ENCODE data around the gene USP33. TPM values are rescaled to one million over a fixed set of nuclear protein-coding genes. Genes with fewer than 3 reads are reported as not detected.
"Not testable (repeated sequence)": the region's sequence is repeated elsewhere in the genome, so short reads cannot be mapped to it uniquely, and the experiment has no call there.

USP33 gene
- total RNA-seq, 1 donor from 2014 or later: 53.1 TPM

GRCh38 chr1:77768006-77768405 lies 8.4 kb upstream of the USP33 start:
- no peaks in the 10 kb centered on the region for H3K36me3 Mint-ChIP-seq (ENCODE audit: low read depth)
- intact Hi-C loops (cut with micrococcal nuclease): no loop called here
- no peak overlapping the region for H3K27ac Mint-ChIP-seq
- no peaks in the 10 kb centered on the region for H3K27me3 Mint-ChIP-seq (ENCODE audit: insufficient read depth)
- H3K4me3 Mint-ChIP-seq: no peak overlapping the region
- no peak for DNase-seq (ENCODE audit: low spot score)
- no peaks in the 10 kb centered on the region for H3K9me3 Mint-ChIP-seq
- no peaks in the 10 kb centered on the region for H3K4me1 Mint-ChIP-seq (ENCODE audit: low read depth)

- no peaks in the 10 kb centered on the region for H3K36me3 Mint-ChIP-seq (ENCODE audit: low read depth)
- H3K4me3 Mint-ChIP-seq: no peak overlapping the region
- peaks cover 13% of the 10 kb centered on the region for H3K4me1 Mint-ChIP-seq (ENCODE audit: low read depth)
- no peak for DNase-seq (ENCODE audit: low spot score)
- H3K27me3 Mint-ChIP-seq (ENCODE audit: insufficient read depth): peaks cover 2% of the 10 kb centered on the region
- H3K27ac Mint-ChIP-seq: no peak overlapping the region
- intact Hi-C loops (cut with micrococcal nuclease): no loop called here
- H3K9me3 Mint-ChIP-seq: no peaks in the 10 kb centered on the region
These were observed 2.4 kb upstream of the USP33 start for GRCh38 chr1:77762072-77762476.

- Mint-ChIP-seq H3K27ac (no peak overlapping the region), H3K27me3 (ENCODE audit: insufficient read depth) (peaks cover 2% of the 10 kb centered on the region), H3K4me1 (ENCODE audit: low read depth) (peaks cover 35% of the 10 kb centered on the region), H3K9me3 (no peaks in the 10 kb centered on the region), H3K36me3 (ENCODE audit: low read depth) (peaks cover 5% of the 10 kb centered on the region), H3K4me3 (peak overlapping the region; percentile 74)
- no peak for DNase-seq (ENCODE audit: low spot score)
- intact Hi-C loops (cut with micrococcal nuclease): loop anchor here (10.0 kb wide), 2 partner anchors 357 to 543 kb away; partner anchors contain the start of gene PIGK
These were observed 2.0 kb downstream of the USP33 start for GRCh38 chr1:77757603-77758002.

GRCh38 chr1:77757066-77757584 lies 2.5 kb downstream of the USP33 start:
- intact Hi-C loops (cut with micrococcal nuclease): loop anchor here (10.0 kb wide), 2 partner anchors 358 to 542 kb away; partner anchors contain the start of gene PIGK
- Mint-ChIP-seq H3K27ac (no peak overlapping the region), H3K36me3 (ENCODE audit: low read depth) (peaks cover 5% of the 10 kb centered on the region), H3K4me1 (ENCODE audit: low read depth) (peaks cover 35% of the 10 kb centered on the region), H3K4me3 (peak overlapping the region; percentile 74), H3K27me3 (ENCODE audit: insufficient read depth) (peaks cover 2% of the 10 kb centered on the region), H3K9me3 (no peaks in the 10 kb centered on the region)
- no peak for DNase-seq (ENCODE audit: low spot score)

GRCh38 chr1:77756052-77756754 lies 3.4 kb downstream of the USP33 start:
- Mint-ChIP-seq H3K9me3 (no peaks in the 10 kb centered on the region), H3K27ac (no peak overlapping the region), H3K36me3 (ENCODE audit: low read depth) (peaks cover 5% of the 10 kb centered on the region), H3K4me1 (ENCODE audit: low read depth) (peaks cover 35% of the 10 kb centered on the region), H3K4me3 (peak overlapping the region; percentile 3), H3K27me3 (ENCODE audit: insufficient read depth) (peaks cover under 1% of the 10 kb centered on the region)
- DNase-seq (ENCODE audit: low spot score): no peak
- intact Hi-C loops (cut with micrococcal nuclease): loop anchor here (10.0 kb wide), 2 partner anchors 359 to 541 kb away; partner anchors contain the start of gene PIGK

DNA sequence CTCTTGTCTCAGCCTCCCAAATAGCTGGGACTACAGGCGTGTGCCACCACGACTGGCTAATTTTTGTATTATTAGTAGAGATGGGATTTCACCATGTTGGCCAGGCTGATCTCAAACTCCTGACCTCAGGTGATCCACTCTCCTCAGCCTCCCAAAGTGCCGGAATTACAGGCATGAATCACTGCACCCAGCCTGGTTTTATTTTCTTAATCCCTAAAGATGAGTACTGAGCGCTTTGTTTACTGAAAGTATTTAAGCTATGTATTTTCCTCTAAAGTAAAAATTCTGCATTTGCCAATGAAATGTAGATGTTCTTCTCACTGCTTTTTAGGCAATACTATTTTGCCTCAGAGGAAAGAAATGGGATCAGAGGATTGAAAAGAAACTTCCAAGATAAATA lies 10.2 kb downstream of the USP33 start:
- peaks cover 17% of the 10 kb centered on the region for H3K4me1 Mint-ChIP-seq (ENCODE audit: low read depth)
- H3K4me3 Mint-ChIP-seq; H3K36me3 Mint-ChIP-seq (ENCODE audit: low read depth); H3K27me3 Mint-ChIP-seq (ENCODE audit: insufficient read depth); H3K9me3 Mint-ChIP-seq; H3K27ac Mint-ChIP-seq; DNase-seq (ENCODE audit: low spot score); intact Hi-C loops (cut with micrococcal nuclease): not testable (repeated sequence)

- intact Hi-C loops (cut with micrococcal nuclease): no loop called here
These were observed 15.1 kb downstream of the USP33 start for GRCh38 chr1:77744576-77744975.

DNA sequence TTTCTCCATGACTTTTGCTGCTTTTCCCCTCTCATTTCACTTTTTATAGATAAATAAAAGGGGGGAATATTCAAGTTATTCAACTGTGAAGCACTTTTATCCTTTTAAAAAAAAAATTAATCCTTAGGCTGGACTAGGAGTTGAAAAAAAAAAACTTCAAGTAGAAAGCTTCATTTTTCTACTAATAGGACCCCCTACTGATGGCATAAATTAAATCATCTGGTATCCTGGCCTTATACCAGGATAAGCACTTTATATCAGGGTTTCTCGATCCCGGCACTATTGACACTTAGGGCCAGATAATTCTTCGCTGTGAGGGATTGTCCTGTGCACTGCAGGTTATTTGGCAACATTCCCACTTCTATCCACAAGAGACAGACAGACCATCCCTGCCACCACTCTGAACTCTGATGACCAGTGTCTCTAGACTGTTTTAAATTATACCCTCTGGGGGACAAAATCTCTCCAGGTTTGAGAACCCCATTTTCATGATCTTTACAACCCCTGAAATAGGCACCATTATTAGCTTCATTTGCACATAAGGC lies 17.6 kb downstream of the USP33 start:
- Mint-ChIP-seq H3K4me1 (ENCODE audit: low read depth) (peaks cover 6% of the 10 kb centered on the region), H3K4me3 (no peak overlapping the region), H3K9me3 (no peaks in the 10 kb centered on the region), H3K27ac (no peak overlapping the region), H3K27me3 (ENCODE audit: insufficient read depth) (no peaks in the 10 kb centered on the region), H3K36me3 (ENCODE audit: low read depth) (peaks cover 15% of the 10 kb centered on the region)
- intact Hi-C loops (cut with micrococcal nuclease): no loop called here
- DNase-seq (ENCODE audit: low spot score): no peak

More at GRCh38 chr1:77744576-77744975, 15.1 kb downstream of the USP33 start:
- Mint-ChIP-seq H3K27me3 (ENCODE audit: insufficient read depth) (no peaks in the 10 kb centered on the region), H3K27ac (no peak overlapping the region), H3K36me3 (ENCODE audit: low read depth) (peaks cover 10% of the 10 kb centered on the region), H3K4me3 (no peak overlapping the region), H3K4me1 (ENCODE audit: low read depth) (peaks cover 11% of the 10 kb centered on the region), H3K9me3 (no peaks in the 10 kb centered on the region)
- DNase-seq (ENCODE audit: low spot score): no peak

DNA sequence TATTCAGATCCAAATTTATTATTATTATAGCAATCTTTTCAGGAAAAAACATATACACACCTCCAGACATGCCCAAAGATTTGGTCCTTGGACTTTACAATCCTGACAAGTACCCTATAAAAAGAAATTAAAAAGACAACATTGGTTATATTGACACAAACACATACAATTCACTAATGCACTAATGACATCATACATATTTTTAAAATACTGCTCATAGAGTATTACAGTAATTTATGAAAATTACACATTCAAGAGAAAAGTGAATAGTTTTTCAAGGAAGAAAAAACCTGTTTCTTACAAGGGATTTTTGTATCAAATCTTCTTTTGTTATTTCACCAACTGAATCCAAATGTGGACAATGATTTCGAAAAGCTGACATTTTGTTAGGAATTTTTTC lies 18.3 kb downstream of the USP33 start:
- Mint-ChIP-seq H3K4me1 (ENCODE audit: low read depth) (peaks cover 6% of the 10 kb centered on the region), H3K36me3 (ENCODE audit: low read depth) (peaks cover 15% of the 10 kb centered on the region), H3K4me3 (no peak overlapping the region), H3K9me3 (no peaks in the 10 kb centered on the region), H3K27ac (no peak overlapping the region), H3K27me3 (ENCODE audit: insufficient read depth) (no peaks in the 10 kb centered on the region)
- no peak for DNase-seq (ENCODE audit: low spot score)
- intact Hi-C loops (cut with micrococcal nuclease): no loop called here

- Mint-ChIP-seq H3K4me1 (ENCODE audit: low read depth) (no peaks in the 10 kb centered on the region), H3K36me3 (ENCODE audit: low read depth) (peaks cover 9% of the 10 kb centered on the region), H3K27me3 (ENCODE audit: insufficient read depth) (no peaks in the 10 kb centered on the region), H3K4me3 (no peak overlapping the region), H3K27ac (no peak overlapping the region), H3K9me3 (no peaks in the 10 kb centered on the region)
- intact Hi-C loops (cut with micrococcal nuclease): no loop called here
- no peak for DNase-seq (ENCODE audit: low spot score)
These were observed 20.4 kb downstream of the USP33 start for GRCh38 chr1:77739235-77739634.

- intact Hi-C loops (cut with micrococcal nuclease): no loop called here
- Mint-ChIP-seq H3K27me3 (ENCODE audit: insufficient read depth) (no peaks in the 10 kb centered on the region), H3K4me1 (ENCODE audit: low read depth) (no peaks in the 10 kb centered on the region), H3K4me3 (no peak overlapping the region), H3K36me3 (ENCODE audit: low read depth) (peaks cover 23% of the 10 kb centered on the region), H3K9me3 (no peaks in the 10 kb centered on the region), H3K27ac (no peak overlapping the region)
- DNase-seq (ENCODE audit: low spot score): no peak
These were observed 27.6 kb downstream of the USP33 start for GRCh38 chr1:77732090-77732489.

DNA sequence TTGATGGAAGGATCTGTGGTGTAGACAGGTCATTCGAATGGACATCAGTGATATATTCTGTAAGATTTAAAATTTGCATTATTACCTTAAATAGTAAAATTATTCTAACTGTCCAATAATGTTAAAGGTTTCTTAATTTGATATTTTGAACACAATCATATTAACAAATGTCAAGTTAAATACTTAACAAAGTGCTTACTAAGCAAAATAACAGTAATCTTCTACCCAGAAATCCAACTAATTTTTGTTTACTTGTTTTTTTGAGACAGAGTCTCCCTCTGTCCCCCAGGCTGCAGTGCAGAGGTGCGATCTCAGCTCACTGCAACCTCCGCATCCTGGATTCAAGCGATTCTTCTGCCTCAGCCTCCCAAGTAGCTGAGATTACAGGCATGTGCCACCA lies 33.9 kb downstream of the USP33 start:
- H3K4me3 Mint-ChIP-seq: no peak overlapping the region
- H3K4me1 Mint-ChIP-seq (ENCODE audit: low read depth): no peaks in the 10 kb centered on the region
- no peak for DNase-seq (ENCODE audit: low spot score)
- H3K27me3 Mint-ChIP-seq (ENCODE audit: insufficient read depth): no peaks in the 10 kb centered on the region
- intact Hi-C loops (cut with micrococcal nuclease): loop anchor here (10.0 kb wide), 1 partner anchor 229 kb away; no protein-coding TSS in a partner anchor
- peaks cover 50% of the 10 kb centered on the region for H3K36me3 Mint-ChIP-seq (ENCODE audit: low read depth)
- no peak overlapping the region for H3K27ac Mint-ChIP-seq
- H3K9me3 Mint-ChIP-seq: no peaks in the 10 kb centered on the region

DNA sequence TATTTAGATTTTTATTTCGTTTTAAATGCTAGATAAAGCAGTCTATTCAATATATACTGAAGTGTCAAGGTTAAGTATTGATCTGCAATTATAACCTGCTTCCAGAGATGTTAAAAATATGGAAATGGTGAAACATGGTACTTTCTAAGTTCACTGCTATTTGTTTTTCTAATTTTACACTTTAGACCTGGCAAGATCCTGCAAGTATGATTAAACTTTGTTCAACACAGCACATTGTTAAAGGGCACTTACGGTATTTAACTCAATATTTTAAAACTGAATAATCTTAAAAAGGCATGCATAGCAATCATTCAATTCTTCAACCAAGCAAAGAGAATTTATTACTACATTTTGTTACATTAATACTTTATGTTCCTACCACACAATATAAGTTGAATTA lies 41.5 kb downstream of the USP33 start:
- H3K27ac Mint-ChIP-seq: no peak overlapping the region

More for the DNA sequence above, 41.5 kb downstream of the USP33 start:
- no peaks in the 10 kb centered on the region for H3K27me3 Mint-ChIP-seq (ENCODE audit: insufficient read depth)
- intact Hi-C loops (cut with micrococcal nuclease): no loop called here
- no peaks in the 10 kb centered on the region for H3K9me3 Mint-ChIP-seq
- no peak overlapping the region for H3K4me3 Mint-ChIP-seq
- no peak for DNase-seq (ENCODE audit: low spot score)
- no peaks in the 10 kb centered on the region for H3K4me1 Mint-ChIP-seq (ENCODE audit: low read depth)
- peaks cover 42% of the 10 kb centered on the region for H3K36me3 Mint-ChIP-seq (ENCODE audit: low read depth)
